Inferior parietal cortex (tissue), 1 donor: ENCODE results near the gene SCAI.
"Not testable (repeated sequence)": the region's sequence is repeated elsewhere in the genome, so short reads cannot be mapped to it uniquely, and the experiment has no call there.

Source experiments
- DNase-seq: peaks from one replicate; pipeline ENCODE4 v3.0.0-alpha.2; 2016; ENCODE audit errors: extremely low spot score

The SCAI gene

DNA sequence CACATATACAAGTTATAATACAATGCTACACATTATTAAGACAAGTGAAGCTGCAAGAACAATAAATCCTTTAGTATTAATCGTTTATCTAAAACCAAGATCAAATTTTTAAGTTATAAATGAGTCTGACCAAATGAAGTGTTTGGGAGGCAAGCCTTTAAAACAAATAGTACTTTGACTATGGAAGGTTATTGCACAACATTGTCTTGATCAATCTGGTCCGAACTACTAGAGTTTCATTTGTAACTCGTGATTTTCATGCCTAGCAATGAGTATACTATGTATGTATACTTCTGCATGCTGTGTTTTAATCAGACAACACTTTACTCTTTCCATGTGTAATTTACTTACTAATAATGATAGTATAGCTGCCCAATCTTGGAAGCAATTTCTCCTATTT lies 115.3 kb downstream of the SCAI start:
- no peak for DNase-seq

DNA sequence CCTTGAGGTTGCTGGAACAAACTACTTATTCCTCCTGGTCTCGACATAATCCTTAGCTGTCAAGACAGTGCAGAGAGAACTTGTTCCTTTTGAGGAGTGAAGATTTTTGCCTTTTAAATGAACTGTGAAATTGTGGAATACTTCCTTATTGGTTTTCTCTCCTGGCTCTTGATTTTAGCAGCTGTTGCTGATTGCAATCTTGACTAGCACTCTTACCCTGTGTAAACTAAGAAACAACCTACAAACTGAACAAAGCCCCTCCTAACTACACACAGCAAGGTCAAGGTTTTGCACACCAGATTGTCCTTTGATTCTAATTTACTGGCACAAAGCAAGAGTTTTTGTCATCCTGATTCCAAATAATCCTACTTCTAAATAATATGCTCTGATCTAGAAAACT lies 118.4 kb downstream of the SCAI start:
- DNase-seq: no peak

DNA sequence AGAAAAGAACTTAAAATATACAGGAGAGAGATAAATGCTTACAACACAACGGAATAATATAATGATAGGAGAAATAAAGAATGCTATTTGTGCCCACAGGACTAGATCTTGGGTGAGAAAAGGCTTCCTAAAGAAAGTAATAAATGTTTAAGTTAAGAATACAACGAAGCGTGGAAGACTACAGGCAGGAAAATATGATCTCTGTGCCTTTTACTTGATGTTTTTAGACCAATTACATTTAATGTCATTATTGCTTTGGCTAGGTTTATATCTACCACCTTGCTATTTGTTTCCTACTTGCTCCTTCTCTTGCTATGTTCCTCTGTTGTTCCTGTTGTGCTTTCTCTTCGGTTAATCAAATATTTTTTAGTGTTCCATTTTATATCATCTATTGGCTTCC lies 122.3 kb downstream of the SCAI start:
- no peak for DNase-seq

DNA sequence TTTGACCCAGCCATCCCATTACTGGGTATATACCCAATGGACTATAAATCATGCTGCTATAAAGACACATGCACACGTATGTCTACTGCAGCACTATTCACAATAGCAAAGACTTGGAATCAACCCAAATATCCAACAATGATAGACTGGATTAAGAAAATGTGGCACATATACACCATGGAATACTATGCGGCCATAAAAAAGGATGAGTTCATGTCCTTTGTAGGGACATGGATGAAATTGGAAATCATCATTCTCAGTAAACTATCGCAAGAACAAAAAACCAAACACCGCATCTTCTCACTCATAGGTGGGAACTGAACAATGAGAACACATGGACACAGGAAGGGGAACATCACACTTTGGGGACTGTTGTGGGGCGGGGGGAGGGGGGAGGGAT lies 127.7 kb downstream of the SCAI start:
- not testable (repeated sequence) for DNase-seq

DNA sequence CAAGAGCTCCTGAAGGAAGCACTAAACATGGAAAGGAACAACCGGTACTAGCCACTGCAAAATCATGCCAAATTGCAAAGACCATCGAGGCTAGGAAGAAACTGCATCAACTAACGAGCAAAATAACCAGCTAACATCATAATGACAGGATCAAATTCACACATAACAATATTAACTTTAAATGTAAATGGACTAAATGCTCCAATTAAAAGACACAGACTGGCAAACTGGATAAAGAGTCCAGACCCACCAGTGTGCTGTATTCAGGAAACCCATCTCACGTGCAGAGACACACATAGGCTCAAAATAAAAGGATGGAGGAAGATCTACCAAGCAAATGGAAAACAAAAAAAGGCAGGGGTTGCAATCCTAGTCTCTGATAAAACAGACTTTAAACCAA lies 131.3 kb downstream of the SCAI start:
- not testable (repeated sequence) for DNase-seq

DNA sequence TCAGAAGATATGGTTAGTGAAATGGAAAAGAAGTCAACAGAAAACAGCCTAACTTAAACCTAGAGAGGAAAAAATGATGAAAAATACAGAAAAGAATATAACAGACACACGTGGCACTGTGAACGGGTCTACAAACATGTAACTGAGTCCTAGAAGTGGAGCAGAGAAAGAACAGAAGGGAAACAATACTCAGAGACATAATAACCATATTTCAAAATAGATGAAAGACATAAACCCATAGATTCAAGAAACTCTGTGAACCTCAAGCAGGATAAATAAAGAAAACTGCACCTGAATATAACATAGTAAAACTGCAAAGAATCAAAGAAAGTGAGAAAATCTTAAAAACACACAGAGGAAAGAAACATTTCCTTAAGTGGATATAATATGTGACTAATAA lies 134.7 kb downstream of the SCAI start:
- DNase-seq: no peak

DNA sequence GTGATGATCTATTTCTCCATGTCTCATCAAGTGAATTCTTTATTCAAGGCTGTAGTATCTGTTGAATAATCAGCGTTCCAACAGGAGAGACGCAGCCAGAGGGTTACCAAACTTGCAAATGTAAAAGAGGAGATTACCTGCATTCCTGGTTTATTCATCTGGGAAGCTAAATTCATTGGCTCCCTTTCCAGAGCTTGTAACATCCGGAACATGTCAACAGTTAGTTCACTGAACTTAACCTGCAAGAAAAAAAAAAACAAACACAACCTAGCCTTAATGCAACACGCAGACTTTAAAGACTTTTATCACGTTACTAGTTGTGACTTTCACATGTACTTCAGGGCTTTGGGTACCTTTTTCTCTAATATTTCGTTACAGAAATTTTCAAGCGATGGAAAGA lies 140.0 kb downstream of the SCAI start:
- no peak for DNase-seq

DNA sequence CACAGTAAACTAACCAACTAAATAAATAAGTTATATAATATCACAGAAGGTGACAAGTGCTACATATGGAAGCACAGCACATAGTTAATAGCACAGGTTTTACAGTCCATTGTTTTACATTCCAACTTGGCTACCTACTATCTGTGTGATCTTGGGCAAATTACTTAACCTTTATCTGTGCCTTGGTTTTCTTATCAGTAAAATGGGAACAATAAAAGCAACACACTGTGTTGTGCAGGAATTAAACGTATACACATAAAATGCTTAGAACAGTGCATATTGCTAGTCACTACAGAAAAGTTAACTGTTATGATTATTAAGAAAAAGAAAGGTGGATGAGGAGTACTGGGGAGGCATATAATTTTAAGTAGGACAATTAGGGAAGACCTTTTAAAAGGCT lies 159.6 kb downstream of the SCAI start:
- DNase-seq: no peak

DNA sequence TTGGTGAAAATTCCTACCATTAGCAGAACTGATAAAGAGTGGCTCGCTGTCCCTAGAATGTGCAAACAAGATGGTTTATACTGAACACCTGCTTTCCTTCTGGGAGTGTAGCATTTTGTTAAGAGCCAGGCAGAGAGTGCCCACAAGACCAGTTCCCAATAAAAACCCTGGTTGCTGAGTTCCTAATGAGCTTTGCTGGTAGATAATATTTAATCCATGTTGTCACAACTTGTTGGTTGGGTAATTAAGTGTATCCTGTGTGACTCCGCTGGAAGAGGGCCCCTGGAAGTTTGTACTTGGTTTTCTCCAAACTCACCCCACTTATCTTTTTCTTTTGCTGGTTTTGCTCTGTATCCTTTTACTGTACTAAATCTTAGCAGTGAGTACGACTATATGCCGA lies 162.9 kb downstream of the SCAI start:
- DNase-seq: no peak

DNA sequence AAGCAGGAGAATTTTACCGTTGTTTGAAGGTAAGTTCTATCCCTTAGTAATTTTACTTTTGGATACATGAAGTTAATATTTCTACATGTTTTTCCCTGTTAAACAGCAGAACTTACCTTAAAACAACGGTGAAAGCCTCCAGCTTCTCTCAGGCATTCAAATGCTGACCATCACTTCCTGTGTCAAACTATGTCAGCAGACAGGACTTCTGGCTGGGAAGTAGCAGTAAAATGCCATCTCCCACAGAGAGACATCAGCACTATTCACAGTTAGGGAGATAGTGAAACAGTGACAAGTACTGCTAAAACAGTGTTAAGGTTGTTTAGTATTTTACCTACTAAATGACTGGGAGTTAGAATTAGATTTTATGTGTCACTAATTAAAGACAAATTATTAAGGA lies 168.2 kb downstream of the SCAI start:
- no peak for DNase-seq

DNA sequence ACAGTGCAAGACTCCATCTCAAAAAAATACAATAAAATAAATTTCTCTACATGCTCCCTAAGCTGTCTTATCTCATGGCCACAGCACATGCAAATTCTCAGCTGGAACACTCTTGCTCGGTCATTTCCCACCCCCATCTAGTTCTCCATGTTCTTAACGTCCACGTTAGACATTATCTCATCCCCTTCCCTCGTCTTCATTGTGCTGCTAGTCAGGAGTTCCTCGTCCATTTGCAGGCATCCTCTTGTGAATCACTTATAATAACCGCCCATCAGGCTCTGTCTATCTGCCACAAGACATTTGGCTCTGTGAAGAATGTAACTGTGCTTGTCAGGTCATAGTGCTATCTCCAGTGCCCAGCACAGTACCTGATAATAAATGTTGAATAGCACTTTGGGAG lies 169.5 kb downstream of the SCAI start:
- no peak for DNase-seq

DNA sequence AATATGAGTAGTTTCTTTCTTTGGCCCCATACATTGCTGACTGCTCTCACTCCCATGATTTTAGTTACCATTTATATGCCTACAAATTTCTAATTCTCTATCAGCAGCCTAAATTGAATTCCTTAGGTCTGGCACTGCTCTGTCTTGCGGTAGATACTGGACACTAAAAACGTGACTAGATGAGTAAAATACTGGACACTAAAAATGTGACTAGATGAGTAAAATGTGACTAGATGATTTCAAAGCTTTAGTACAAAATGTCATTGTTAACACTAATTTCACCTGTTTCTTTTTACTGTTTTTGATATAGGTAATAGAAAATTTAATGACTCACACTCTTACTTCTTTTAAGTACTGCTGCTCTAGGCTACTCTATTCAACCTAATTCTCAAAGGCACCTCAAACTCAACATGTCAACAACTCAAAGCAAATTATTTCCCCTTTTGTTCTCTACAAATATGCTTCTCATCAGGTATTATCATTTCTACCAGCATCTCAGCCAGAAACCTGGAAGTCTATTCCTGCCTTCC lies 171.0 kb downstream of the SCAI start:
- no peak for DNase-seq

DNA sequence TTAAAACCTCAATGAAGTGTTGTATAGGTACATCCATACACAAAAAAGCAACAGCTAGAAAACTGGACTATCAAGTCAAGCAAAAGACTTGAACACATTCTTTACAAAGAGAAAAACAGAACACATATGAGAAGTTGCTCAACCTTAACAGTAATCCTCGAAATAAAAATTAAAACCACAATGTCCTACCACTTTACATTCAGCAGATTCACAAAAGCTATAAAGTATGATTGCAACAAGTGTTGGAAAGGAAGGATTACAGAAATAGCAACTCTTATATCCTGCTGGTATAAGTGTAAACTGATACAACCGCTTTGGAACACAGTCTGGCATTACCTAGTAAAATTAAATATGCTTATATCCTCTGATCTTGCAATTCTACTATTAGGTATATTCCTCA lies 173.9 kb downstream of the SCAI start:
- no peak for DNase-seq

DNA sequence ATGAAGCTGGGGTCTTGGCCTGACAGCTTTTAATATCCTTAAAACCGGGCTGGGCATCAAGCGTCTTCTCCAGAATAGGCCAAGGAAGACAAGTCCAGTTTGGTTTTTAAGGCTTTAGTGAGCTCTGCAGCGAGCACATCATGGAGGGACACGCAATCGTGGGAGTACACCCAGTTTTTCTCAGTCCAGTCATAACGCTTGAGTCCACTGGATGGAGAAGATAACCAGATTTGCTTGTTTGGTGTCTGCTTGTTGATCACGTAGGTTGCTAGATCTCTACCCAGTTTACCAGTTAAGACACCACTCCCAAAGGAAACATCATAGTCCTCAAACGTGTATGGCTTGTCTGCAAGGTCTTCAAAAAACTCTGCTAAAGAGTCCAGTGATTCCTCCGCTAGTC lies 175.1 kb downstream of the SCAI start:
- no peak for DNase-seq

DNA sequence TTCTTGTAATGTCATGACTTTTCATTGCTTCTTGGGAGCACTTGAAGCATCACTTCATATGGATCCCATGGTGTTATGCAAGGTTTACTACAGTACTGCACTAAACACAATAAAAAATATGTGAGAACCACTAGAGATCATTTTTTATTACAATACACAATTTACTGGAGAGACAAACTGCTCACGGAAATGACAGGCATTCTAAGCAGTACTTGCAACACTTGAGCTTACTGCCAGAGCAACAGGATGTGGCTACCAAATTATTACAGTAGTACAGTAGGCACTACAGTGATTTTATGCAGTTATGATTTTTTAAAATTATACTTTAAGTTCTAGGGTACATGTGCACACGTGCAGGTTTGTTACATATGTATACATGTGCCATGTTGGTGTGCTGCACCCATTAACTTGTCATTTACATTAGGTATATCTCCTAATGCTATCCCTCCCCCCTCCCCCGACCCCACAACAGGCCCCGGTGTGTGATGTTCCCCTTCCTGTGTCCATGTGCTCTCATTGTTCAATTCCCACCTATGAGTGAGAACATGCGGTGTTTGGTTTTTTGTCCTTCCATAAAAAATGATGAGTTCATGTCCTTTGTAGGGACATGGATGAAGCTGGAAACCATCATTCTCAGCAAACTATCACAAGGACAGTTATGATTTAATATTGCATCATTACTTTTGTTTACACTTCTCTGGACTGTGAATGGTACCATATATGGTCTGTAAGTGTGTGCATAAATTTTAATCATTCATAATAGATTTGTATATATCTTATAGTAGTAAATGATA lies 177.4 kb downstream of the SCAI start:
- not testable (repeated sequence) for DNase-seq

DNA sequence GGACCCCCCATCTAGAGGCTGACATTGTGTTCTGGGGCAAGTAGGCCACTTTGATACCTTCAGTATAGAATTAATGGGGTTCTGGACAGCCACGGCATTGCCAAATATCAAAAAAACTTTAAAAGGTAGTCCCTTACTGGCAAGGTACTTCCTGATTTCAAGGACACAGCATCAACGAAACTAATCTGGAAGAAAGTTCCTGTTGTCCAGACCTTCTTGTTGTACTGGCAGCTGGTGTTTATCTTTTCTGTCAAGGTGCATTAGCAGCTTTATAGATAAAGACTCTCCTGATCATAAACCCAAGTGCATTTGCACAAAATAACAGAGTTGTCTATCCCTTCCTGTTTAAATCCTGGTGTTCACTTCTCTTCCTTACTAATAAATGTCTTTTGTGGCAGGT lies 178.7 kb downstream of the SCAI start:
- DNase-seq: no peak

DNA sequence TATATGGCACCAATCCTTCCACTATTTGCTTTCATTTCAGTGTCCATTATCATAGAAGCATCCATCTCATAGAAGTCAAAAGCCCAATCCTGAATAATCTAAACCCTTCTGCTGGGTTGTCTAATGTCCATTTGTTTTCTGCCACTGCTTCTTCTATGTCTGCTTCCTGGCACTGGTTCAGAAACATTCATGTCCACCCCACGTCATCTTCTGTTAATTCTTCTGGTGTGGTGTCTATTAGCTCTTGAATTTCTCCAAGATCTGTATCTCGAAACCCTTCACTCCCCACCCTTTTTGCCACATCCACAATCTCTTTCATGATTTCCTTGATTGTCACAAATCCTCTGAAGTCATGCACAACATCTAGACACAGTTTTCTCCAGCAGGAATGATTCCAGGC lies 179.3 kb downstream of the SCAI start:
- no peak for DNase-seq

DNA sequence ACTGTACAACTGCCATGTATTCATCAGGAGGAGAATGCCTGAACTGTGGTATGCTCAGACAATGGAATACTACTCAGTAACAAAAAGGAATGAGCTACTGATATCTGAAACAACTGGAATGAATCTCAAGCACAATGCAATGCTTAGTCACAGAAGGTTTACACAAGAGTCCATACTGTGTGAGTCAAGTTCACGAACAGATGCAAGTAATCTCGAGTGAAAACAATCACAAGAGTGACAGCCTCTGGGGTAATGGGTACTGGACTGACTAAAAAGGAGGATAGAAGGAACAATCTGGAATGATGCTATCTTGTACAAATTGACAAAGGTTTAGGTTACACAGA lies 182.9 kb downstream of the SCAI start:
- DNase-seq: no peak

DNA sequence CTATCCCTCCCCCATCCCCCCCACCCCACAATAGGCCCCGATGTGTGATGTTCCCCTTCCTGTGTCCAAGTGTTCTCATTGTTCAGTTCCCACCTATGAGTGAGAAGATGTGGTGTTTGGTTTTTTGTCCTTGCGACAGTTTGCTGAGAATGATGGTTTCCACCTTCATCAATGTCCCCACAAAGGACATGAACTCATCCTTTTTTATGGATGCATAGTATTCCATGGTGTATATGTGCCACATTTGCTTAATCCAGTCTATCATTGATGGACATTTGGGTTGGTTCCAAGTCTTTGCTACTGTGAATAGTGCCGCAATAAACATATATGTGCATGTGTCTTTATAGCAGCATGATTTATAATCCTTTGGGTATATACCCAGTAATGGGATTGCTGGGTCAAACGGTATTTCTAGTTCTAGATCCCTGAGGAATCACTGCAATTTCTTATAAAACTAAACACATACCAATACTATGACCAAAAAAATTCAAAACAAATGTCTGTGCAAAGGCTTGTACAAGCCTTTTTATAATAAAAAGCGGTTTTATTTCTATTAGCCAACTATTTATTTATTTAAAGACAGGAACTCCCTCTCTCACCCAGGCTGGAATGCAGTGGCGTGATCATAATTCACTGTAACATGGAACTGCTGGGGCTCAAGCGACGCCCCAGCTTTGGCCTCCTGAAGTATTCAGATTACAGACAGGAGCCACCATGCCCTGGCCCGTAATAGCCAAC lies 183.5 kb downstream of the SCAI start:
- not testable (repeated sequence) for DNase-seq

DNA sequence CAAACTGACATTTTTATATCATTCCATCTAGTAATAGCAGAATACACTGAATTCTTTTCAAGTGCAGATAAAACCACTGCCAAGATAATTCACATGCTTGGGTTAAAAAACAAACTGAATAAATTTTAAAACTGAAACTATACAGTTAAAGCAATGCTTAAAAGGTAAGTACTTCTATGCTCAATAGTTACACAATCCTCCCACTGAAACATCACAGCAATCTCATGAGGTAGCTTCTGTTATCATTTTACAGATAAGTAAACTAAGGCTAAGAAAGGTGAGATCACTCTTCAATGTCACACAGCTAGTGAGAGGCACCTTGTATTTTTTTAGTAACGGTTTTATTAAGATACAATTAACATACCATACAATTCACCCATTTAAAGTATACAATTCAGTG lies 189.1 kb downstream of the SCAI start:
- DNase-seq: no peak

DNA sequence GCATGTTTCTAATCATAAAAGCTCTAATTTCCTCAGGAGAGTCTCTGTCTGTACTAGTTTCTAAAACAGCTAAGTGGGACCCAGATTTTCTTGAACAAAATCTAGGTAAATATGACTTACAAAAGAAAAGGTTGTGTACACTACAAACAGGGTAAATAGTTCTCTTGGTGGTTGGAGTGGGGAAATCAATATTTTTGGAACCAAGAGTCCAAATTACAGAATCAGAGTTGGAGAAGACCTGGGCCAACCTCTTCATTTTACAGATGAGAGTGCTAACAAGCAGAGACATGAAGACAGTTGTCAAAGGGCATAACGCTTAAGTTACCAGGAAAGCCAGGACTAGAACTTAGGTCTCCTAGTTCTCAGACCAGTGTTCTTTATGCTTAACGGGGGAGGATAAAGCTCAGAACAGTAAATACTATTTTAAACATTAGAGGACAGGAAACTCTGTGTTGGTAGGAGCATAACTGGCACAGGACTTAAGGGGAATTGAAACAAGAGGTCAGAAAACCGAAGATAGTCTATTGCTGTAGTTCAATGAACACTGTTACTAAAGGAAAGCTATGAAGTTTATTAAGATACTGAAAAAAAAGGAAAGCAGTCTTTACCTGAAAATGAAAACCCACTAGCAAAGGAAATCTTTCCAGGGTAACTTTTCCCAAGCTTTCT lies 193.1 kb downstream of the SCAI start:
- DNase-seq: no peak

DNA sequence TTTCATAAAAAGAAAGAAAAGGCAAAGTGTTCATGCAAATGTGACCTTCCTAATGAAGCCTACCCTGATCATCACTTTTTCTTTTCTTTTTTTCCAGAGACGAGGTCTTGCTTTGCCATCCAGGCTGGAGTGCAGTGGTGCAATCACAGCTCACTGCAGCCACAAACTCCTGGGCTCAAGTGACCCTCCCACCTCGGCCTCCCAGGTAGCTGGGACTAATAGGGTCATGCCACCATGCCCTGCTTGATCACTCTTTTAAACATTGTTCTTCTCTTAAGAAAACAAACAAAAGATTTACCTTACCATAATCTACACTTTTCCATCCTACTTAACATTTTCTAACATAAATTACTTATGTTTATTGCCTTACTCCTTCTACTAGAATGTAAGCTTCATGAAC lies 193.9 kb downstream of the SCAI start:
- DNase-seq: no peak
